Left renal cortex interstitium (tissue), 4 donors: Measurements from ENCODE around the gene RABEP2. TPM values are rescaled to one million over a fixed set of nuclear protein-coding genes. Genes with fewer than 3 reads are reported as not detected.
A peak's percentile ranks its signal among the peaks of the same experiment; 100 is the strongest.
"Not testable (repeated sequence)": the region's sequence is repeated elsewhere in the genome, so short reads cannot be mapped to it uniquely, and the experiment has no call there.

Source experiments
- DNase-seq, 4 donors: peaks; one replicate each; pipeline ENCODE4 v3.0.0-alpha.2; 2013; ENCODE audit warnings: low read depth in 4 of 4, low spot score in 2 of 4, missing footprints in 1 of 4
- polyA plus RNA-seq, 4 donors: library from polyadenylated mRNA; unstranded; fragments of 120-200 nt; gene quantifications; one replicate each; pipeline ENCODE4 v1.2.1, GENCODE V29; 2013; ENCODE audit not compliant: insufficient read length in 4 of 4

RABEP2 gene
- polyA plus RNA-seq, 4 donors = 16.2 to 32.5 (median 28.7) TPM

DNA sequence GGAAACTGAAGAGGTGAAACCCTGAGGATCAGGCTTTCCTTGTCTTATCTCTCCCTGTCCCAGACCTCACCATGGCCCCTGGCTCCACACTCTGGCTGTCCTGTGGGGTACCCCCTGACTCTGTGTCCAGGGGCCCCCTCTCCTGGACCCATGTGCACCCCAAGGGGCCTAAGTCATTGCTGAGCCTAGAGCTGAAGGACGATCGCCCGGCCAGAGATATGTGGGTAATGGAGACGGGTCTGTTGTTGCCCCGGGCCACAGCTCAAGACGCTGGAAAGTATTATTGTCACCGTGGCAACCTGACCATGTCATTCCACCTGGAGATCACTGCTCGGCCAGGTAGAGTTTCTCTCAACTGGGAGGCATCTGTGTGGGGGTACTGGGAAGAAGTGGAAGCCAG is 8.1 kb upstream of the RABEP2 start:
- DNase-seq = no peak

DNA sequence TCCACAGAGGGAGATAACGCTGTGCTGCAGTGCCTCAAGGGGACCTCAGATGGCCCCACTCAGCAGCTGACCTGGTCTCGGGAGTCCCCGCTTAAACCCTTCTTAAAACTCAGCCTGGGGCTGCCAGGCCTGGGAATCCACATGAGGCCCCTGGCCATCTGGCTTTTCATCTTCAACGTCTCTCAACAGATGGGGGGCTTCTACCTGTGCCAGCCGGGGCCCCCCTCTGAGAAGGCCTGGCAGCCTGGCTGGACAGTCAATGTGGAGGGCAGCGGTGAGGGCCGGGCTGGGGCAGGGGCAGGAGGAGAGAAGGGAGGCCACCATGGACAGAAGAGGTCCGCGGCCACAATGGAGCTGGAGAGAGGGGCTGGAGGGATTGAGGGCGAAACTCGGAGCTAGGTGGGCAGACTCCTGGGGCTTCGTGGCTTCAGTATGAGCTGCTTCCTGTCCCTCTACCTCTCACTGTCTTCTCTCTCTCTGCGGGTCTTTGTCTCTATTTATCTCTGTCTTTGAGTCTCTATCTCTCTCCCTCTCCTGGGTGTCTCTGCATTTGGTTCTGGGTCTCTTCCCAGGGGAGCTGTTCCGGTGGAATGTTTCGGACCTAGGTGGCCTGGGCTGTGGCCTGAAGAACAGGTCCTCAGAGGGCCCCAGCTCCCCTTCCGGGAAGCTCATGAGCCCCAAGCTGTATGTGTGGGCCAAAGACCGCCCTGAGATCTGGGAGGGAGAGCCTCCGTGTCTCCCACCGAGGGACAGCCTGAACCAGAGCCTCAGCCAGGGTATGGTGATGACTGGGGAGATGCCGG is 7.5 kb upstream of the RABEP2 start:
- DNase-seq = no peak

DNA sequence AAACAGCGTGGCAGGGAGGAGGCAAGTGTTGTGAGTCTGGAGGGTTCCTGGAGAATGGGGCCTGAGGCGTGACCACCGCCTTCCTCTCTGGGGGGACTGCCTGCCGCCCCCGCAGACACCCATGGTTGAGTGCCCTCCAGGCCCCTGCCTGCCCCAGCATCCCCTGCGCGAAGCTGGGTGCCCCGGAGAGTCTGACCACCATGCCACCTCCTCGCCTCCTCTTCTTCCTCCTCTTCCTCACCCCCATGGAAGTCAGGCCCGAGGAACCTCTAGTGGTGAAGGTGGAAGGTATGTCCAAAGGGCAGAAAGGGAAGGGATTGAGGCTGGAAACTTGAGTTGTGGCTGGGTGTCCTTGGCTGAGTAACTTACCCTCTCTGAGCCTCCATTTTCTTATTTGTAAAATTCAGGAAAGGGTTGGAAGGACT is 6.8 kb upstream of the RABEP2 start, which contains the start of gene CD19:
CD19 (plus strand) TSS at position 171 of the 425 bp plus-strand sequence; CDS start at position 201, 30 bp downstream.
- no peak for DNase-seq

DNA sequence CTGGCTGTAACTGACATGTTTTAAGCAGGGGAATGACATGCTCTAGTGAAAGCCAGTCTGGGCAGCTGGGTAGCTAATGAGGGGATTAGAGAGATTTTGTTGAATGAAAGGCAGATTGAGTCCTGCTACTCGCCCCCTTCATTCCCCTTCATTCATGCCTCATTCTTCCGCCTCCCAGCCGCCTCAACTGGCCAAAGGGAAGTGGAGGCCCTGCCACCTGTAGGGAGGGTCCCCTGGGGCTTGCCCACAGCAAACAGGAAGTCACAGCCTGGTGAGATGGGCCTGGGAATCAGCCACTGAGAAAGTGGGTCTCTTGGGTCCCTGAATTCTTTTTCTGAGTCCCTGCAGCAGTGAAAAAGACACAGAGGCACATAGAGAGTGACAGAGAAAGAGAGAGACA is 5.6 kb upstream of the RABEP2 start:
- no peak for DNase-seq

DNA sequence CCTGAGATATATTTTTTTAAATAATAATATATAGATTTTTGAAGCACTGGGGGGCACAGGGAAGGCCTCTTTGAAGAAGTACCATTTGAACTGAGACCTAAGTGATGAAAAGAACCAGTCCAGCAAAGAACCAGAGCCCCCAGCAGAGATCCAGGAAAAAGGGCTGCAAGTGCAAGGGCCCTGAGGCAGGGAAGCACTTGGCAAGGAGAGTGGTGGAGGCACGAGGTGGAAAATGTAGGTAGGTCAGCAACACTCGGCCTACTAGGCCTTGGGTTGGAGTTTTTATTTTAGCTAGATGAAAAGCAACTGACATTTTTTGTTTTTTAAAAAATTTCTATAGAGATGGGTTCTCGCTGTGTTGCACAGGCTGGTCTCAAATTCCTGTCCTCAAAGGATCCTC is 5.2 kb upstream of the RABEP2 start:
- DNase-seq = no peak

DNA sequence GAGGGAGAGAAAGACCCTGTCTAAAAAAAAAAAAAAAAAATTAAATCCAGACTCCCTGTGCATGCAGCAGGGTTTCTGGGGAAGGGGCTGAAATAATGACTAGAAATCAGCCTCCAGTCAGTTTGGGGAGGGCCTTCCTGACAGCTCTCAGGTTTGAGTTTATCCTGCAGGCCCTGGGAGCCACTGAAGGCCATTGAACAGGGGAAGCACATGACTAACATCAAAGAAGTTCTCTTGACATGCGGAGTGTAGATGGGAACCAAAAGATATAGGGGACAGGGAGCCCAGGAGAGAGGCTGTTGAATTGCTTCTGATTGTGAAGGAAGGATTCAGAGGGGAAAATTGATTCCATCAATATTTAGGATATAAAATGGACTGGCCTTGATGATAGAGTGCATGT is 2.8 kb upstream of the RABEP2 start:
- DNase-seq = no peak

DNA sequence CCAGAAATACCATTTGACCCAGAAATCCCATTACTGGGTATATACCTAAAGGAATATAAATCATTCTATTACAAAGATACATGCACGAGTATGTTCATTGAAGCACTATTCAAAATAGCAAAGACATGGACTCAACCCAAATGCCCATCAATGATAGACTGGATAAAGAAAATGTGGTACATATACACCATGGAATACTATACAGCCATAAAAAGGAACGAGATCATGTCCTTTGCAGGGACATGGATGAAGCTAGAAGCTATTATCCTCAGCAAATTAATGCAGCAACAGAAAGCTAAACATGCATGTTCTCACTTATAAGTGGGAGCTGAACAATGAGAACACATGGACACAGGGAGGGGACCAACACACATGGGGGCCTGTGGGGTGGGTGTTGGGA is 1.2 kb upstream of the RABEP2 start:
- DNase-seq = not testable (repeated sequence)

DNA sequence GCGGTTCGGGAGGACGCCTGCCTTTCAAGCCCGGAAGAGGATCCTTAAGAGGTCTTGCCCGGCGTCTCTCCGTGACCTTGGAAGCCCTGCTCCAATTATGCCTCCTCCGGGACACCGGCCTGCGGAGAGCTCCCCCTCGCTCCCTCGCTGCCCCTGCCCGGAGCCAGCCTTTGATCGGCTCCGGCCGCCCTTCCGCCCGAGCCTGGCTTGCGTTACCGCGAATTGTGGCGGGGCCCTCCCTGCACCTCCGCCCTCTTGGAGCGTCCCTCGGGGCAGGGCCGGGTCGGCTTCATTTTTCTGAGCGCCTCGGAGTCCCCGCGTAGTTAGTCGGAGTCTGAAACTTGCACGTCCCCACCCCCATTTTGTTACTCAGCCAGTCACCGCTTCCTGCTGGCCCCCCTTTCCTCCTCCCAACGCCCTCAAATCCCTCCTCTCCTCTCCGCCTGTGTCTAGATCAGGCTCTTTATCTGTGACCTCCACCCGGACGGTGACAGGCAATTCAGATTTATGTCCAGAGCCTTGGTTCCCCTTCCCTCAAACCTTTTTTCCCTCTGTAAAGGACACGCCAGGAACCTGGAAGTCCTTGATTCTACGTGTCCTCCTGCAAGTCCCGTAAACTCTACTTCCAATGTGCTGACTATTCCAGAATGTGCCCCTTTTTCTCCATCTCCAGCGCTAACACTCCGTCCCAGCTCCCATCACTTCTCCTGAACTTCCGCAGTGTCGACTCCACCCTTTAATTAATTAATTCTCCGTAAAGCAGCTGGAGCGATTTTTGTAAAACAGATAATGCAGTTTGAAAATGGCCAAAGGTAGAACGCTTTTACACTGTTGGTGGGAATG is 569 bp upstream of the RABEP2 start:
- peak; percentile 75 to 81 (median 77) for DNase-seq

DNA sequence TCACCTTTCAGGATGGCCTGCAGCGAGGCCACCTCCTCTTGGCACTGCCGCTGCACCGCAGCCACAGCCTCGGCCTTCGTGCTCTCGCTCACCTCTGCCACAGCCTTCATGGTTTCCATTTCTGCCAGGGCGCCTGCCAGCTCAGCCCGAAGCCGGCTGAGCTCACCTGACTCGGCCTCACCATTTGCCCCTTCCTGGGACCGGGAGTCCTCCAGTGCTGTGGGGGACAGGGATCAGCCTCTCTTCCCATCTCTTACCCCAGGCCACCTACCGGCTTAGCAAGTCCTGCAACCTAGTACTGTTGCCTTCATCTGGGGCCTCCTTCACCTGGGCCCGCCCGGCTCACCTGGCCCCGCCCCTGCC is 658 bp downstream of the RABEP2 start:
- DNase-seq = no peak

DNA sequence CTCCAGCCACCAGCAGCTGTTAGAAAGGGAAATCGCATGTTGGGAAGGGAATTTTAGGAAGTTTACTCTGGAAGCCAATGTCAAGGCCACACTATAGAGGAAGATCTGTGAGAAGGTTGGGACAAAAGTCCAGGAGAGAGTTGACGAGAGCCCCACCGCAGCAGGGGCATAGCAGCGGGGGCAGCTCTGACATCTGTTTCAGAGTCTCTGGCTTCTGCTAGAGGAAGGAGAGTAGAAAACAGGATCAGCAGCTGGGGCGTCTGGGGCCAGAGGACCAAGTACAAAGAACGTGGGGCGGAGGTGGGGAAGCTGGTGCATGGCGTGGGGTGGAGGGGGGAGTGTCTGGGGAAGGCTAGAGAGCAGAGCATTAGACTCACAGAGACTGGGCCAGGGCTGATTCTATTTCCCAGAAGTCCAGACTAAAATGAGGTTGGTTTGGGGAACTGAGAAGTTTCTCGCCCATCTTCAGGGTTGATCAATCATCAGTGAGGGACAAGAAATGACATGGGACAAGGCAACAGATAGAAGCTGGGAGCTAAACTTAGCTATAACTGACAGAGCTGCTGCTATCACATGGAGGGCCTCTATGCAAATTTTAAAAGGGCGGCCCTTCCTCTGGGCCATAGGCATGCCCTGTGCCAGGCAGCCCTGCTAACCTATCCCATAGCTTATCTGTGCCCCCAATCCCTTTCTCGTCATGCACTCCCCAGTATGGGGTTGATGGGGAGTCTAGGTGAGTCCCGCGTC is 1.2 kb downstream of the RABEP2 start:
- DNase-seq = no peak

DNA sequence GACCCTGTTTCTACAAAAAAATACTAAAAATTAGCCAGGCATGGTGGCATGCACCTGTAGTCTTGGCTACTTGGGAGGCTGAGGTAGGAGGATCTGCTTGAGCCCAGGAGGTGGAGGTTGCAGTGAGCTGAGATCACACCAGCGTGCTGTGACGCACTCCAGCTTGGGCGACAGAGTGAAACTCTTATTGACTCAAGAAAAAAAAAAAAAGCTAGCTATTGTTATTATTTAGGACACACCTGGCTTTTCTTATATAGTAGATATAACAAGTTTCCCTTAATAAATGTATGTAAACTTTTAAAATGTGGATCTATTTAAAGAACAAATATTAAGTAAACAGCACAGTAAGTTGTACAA is 1.8 kb downstream of the RABEP2 start:
- no peak for DNase-seq

DNA sequence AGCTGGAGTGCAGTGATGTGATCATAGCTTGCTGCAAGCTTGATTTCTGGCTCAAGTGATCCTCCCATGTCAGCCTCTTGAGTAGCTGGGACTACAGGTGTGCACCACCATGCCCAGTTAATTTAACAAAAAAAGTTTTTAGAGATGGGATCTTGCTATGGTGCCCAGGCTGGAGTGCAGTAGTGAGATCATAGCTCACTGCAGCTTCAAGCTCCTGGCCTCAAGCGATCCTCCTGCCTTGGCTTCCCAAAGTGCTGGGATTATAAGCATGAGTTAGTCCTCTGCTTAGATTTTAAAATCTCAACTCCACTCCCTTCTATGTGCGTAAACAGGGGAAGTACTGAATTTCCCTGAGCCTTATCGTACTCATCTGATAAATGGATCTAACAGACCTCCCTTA is 6.3 kb downstream of the RABEP2 start:
- DNase-seq = no peak

DNA sequence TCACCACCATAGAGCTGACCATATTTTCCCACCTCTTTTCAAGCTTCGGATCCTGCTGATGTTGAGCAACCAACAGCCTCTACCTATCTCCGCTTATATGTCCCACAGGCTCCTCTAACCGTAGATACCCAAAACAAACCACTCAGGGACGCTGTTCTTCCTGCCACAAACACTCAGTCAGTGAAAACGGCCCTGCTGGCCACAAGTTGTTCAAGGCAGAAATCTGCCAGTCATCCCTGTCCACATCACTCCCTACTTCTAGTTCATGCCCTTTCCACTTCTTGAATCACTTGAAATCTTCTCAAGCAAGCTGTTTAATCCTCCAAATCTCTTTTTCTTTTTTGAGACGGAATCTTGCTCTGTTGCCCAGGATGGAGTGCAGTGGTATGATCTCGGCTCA is 7.9 kb downstream of the RABEP2 start:
- no peak for DNase-seq

DNA sequence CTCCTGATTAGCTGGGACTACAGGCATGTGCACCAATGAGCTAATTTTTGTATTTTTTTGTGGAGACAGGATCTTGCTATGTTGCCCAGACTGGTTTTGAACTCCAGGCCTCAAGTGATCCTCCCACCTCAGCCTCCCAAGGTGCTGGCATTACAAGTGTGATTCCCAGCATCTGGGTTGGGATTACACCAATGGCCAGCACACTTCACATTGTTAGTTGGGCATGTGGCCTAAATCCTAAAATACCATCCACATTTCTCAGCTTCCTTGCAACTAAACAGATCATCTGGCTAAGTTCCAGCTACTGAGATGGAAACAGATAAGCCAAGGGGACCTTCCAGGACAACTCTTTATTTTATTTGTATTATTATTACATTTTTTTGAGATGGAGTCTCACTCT is 9.9 kb downstream of the RABEP2 start:
- DNase-seq = no peak

DNA sequence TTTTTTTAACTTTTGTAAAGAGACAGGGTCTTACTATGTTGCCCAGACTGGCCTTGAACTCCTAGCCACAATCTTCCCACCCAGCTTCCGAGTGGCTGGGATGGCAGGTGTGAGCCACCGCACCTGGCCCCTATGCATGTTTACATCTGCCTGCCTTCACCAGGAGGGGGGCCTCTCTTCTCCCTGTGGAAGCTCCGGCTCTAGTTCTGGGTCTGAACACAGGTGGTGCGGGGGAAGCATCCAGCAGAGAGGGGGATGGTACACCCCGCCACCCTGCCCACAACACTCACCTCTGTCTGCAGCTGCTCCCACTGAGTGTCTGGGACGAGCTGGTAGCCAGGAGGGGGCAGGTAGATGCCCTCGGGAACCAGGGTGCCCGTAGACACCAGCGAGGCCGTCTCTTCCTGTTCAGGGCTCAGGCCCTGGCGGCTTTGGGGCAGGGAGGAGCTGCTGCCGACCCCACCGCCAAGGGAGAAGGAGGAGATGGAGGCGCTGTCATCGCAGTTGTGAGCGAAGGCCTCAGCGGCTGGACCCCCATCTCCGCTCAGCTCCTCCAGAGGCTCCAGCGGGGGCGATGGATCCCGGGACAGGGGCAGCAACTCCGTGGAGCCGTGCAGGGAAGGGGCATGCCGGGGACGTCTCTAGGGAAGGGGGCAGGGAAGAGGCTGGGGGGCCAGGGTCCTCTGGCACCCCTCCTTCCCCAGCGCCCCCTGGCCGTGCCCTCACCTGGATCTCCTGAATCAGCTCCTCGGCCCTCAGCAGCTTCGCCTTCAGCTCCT is 10.9 kb downstream of the RABEP2 start:
- DNase-seq = no peak

DNA sequence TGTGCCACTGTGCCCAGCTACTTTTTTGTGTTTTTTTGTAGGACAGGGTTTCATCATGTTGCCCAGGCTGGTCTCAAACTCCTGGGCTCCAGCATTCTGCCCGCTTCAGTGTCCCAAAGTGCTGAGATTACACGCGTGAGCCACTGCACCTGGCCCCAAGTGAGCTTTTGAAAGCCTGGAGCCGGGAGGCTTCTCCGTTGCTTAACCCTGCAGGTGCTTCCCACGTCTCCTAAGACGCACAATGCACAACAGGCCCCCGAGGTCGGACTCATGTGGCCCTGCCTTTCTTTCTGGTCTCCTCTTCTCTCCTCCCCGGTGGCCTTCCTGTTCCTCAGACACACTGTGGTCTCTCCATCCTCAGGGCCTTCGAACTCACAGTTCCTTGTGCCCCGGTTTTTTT is 12.5 kb downstream of the RABEP2 start:
- no peak for DNase-seq

DNA sequence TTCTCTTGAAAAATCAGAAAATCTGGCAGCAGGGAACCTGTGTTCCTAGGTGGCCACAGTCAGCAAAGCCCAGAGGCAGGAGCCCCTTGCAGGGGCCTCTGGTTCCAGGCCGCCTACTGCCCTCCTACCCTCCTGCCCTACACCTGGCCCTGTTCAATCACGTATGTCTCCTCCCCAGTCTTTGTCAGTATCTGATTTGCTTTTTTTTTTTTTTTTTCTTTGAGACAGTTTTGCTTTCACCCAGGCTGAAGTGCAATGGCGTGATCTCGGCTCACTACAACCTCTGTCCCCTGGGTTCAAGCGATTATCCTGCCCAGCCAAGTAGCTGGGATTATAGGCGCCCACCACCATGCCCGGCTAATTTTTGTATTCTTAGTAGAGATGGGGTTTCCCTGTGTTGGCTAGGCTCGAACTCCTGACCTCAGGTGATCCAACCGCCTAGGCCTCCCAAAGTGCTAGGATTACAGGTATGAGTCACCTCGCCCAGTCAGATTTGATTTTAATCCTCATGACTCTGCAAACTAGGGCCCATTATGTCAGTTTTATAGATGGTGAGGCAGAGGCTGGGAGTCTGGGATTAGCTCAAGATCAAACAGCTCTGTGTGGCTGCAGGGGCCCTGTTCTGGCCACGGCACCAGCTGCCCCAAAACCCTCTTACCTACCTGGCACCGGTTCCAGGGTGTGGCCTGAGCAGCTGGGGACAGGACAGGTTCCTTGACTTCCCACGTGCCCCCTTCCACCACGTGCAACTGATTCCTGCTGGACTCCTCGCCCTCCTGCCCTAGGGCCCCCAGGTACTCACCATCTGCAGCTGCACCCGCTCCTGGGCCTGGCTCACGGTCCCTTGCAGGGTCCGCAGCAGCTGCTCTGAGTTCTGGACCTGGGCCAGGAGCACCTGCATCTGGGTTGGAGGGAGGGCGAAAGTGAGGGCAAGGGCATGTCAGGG is 14.7 kb downstream of the RABEP2 start:
- DNase-seq = no peak

DNA sequence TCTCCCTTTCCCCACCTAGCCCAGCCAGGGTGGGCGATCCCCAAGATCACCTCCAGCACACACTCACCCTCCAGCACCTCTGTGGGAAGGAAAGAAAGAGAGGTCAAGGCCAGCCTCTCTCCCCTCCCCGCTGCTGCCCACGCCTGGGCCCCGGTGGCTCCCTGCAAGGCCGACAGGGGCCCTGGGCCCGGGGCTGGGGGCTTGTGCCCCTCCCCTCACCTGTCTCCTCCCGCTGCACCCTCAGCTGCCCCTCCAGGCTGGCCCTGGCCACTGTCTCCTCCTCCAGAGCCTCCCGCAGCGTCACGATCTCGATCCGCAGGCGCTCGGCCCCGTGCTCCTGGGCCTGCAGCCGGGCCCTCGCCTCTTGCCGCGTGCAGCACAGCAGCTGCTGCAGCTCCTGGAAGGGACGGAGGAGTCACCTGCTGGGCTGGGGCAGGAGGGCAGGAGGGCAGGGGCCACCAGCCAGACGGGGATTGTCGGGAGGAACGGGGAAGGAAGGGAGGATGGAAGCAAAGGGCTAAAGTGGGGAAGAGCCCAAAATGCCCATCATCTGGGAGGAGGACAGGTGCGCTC is 19.2 kb downstream of the RABEP2 start:
- DNase-seq = no peak

DNA sequence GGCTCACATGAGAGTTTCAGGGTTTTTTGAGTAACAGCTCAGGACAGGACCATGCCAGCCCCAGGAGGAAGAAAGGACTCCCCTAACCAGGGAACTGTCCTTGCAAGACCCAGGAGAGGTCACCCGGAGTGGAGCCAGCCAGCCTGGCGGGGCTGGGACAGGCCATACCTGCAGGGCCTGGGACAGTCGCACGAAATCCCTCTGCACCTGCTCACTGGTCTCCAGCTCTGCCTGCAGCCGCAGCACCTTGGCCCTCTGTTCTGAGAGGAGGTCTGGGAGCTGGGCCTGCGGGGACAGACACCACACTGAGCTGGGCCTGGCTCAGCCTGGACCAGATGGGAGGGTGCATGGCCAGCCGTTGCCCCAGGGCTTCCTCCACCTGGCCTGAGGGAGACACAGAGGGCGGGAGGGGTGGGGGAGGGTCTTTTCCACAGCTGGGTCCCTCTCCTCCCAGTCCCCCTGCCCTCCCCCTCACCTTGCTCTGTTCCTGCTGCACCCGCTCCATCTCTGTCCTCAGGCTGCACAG is 19.7 kb downstream of the RABEP2 start:
- DNase-seq = no peak
